NCI-H2081 (cell line): ENCODE data around the gene GNG7.
"Not testable (repeated sequence)": the region's sequence is repeated elsewhere in the genome, so short reads cannot be mapped to it uniquely, and the experiment has no call there.

ENCODE experiments used
- DNase-seq, 2 experiments: peaks; one replicate each; lab custom pipeline; 2025; lab: John Stamatoyannopoulos, UW

Gene GNG7

DNA sequence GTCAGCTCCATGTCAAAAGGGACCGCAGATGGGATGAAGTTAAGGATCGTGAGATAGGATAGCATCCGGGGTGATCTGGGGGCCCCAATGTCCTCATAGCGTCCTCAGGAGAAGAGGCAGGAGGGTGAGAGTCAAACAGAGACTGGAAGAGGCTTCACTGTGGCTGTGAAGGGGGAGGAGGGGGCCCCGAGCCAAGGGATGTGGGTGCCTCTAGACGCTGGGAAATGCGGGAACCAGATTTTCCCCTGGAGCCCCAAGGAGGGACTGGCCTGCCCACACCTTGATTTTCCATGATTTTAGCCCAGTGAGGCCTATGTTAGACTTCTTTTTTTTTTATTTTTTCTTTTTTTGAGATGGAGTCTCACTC lies 61.2 kb downstream of the GNG7 start:
- no peak for DNase-seq

DNA sequence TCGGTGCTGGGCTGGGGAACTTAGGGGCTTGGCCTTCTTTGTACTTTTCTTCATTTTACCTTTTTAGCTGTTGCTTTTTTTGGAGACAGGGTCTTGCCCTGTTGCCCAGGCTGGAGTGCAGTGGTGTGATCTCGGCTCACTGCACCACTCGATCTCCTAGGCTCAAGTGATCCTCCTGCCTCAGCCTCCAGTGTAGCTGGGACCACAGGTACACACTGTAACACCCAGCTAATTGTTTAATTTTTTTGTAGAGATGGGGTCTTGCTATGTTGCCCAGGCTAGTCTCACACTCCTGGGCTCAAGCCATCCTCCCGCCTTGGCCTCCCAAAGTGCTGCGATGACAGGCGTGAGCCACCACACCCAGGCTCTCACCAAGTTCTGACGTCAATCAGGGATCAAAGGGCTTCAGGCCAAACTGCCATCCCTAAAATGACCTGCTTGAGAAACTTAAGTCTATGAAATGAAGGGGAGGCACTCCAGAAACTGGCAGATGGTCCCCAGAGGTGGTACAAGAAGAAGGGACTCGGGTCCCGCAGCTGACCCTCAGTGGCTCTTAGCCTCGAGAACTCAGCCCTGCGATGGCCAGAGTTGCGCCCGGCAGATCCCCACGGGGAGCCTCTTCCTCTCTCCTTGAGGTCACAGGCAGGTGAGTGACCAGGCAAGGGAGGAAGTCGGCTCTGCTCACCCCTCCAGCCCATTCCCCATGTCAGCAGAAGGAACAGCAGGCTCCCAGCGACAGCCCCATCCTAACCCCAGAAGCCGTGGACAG lies 61.7 kb downstream of the GNG7 start:
- DNase-seq: no peak

DNA sequence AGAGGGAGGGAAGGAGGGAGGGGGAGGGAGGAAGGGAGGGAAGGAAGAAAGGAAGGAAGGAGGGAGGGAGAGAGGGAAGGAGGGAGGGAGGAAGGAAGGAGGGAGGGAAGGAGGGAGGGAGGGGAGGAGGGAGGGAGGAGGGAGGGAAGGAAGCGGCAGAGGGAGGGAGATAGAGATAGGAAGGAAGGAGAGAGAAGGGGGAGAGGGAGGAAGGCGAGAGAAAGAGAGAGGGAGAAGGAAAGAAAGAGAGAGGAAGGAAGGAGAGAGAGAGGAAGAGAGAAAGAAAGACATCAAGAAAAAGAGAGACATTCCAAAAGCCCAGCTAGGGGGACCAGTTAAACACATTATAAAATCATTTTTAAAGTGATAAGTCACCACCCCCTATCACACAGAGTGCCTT lies 62.5 kb downstream of the GNG7 start:
- DNase-seq: no peak

DNA sequence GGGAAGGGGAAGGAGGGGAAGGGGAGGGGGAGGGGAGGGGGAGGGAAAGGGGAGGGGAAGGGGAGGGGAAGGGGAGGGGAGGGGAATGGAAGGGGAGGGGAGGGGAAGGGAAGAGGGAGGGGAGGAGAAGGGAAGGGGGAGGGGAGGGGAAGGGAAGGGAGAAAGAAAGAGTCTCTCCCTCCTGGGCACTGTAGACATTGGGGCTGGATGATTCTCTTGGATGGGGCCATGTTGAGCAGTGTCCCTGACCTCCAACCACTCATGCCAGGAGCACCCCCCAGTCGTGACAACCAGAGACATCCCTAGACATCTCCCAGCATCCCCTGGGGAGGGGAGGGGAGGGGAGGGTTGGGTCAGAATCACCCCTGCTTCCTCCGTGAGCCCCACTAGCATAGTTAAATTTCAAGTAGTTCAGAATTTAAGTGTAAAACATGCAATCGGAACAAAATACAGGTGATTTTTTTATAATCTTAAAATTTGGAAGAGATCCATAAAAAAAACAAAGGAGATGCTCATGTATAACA lies 64.0 kb downstream of the GNG7 start:
- DNase-seq: no peak

DNA sequence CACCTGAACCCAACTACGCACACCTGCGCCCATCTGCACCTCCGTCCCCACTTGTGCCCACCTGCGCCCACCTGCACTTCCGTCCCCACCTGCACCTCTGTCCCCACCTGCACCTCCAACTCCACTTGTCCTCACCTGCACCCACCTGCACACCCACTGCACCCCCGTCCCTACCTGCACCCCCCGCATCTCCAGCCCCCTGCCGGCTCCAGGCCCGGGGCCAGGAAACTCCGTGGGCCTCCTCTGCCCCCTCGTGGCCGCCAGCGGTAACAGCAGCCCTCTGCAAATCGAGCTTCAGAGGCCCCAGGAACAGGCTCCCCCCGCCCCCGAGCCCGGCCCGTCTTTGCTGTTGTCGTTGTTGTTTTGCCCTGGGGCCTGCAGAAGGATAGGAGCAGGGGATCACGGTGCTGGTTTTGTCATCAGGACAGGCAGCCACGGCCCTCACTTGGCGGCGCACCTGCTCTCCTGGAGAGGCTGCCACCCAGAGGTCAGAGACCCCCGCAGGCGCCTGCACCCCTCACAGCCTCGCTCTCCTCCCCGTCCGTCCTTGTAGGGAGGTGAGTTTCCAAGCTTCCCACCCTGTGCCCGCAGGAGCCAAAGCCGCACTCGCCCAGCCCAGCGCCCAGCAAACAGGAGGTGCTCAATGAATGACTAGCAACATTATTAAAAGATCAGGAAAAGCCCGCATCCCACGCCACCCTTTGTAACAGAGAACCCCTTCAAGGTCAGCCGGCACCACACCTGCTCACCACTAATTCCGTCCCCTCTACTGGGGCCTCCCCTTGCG lies 65.4 kb downstream of the GNG7 start:
- DNase-seq: peak in 1 of 2 experiments; percentile 35

DNA sequence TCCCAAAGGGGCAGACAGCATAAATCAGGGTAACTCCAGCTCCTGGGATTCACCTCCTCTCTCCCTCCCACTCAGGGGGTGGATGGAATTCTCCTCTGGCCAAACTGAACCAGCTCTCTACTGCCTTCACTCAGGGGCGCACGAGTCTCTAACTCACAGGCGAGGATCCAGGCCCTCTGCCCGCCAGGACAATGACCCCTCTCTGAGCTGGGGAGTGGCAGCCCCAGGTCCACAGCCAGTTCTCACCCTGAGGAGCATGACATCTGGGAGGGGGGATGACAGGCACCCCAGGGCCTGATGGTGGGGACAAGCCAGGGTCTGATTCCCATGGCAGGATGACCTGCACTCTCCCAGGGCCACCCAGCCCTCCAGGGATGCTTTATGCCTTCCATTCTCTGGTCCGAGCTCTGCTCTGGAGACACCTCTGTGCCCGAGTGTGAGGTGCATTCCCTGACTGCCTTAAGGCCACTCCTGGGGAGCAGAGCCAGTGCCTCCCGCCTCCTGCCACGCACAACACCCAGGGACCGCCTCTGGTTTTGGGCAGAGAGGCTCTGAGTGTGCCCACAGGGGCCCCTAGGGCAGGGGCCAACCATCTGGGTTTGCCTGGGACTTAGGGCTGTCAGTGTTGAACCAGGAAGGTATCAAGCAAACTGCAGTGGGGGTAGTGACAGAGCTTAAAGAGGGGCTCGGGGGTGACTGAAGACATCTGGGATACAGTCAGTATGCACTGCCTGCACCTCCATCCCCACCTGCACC lies 66.2 kb downstream of the GNG7 start:
- DNase-seq: no peak

DNA sequence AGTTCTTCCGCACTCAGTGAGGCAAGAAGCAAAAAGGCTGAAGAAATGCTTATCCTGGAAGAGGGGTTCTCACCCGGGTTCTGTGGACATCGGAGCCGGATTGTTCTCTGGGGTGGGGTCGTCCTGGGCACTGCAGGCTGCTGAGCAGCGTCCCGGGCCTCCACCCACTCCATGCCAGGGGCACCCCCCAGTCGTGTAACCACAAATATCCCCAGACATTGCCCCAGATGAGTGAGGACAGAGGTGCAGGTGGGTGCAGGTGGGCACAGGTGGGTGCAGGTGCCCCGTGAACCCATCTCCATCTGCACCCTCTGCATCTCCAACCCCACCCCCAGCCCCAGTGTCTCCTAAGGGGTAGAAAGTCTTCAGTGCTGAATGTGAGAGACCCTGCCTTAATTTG lies 67.5 kb downstream of the GNG7 start:
- DNase-seq: no peak

DNA sequence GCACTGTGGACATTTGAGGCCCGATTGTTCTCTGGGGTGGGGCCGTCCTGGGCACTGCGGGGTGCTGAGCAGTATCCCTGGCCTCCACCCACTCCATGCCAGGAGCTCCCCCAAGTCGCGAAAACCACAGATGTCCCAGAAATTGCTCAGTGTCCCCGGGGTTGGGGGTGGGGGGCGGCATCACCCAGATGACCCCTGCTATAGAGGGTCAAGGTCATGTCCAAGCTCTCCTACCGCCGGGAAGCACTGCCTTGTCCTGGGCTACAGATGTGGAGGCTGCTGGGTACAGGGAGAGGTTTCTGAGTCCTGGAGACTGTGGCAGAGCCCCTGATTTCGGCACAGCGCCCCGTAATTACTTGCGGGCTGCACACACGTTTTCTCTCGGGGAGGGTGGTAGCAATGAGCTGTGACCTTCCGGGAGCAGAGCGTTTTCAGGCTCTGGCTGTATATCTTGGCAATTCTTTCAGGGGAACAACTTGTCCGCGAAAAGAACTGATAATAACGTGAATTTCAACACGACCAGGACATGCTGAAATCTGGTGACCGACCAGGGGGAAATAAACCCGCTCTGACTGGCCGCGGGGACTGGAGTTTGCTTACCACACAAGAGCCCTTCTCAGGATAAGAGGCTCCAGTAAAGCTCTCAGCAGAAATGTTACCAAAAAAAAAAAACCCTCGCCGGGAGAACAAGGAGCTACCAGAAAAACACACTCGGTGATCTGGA lies 68.1 kb downstream of the GNG7 start:
- DNase-seq: no peak

DNA sequence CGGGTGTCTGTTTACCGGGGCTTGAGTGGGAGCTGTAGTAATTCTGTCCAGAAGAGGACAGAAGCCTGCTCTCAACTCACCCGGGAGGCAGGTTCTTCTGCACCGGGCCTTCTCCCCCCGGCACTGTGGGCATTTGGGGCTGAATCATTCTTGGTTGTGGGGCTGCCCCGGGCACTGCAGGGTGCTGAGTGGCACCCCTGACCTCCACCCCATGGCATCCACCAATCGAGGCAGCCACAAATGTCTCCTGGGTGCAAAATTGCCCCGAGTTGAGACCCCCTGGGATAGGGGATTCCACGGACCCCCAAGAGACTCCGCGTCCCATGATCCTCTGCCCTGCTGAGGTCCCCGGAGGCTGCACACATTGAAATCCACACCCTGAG lies 68.8 kb downstream of the GNG7 start:
- no peak for DNase-seq

DNA sequence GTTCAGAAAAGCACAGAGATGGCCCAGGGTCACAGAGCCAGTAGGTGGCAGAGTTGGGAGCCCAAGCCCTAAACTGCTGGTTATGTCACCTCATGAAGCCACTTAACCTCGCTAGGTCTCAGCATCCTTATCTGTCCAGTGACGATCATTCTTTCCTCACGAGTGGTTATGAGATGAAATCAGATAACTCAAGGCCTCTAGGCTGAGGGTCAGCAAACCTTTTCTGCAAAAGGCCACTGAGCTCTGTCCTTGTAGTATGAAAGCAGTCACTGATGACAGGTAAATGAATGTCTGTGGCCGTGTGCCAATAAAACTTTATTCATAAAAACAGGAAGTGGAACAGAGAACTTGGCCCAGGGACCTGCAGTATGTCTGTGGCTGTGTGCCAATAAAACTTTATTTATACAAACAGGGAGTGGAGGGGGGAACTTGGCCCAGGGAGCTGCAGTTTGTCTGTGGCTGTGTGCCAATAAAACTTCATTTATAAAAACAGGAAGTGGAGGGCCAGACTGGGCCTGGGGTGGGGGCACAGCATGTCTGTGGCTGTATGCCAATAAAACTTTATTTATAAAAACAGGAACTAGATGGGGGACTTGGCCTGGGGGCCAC lies 71.2 kb downstream of the GNG7 start:
- DNase-seq: no peak

DNA sequence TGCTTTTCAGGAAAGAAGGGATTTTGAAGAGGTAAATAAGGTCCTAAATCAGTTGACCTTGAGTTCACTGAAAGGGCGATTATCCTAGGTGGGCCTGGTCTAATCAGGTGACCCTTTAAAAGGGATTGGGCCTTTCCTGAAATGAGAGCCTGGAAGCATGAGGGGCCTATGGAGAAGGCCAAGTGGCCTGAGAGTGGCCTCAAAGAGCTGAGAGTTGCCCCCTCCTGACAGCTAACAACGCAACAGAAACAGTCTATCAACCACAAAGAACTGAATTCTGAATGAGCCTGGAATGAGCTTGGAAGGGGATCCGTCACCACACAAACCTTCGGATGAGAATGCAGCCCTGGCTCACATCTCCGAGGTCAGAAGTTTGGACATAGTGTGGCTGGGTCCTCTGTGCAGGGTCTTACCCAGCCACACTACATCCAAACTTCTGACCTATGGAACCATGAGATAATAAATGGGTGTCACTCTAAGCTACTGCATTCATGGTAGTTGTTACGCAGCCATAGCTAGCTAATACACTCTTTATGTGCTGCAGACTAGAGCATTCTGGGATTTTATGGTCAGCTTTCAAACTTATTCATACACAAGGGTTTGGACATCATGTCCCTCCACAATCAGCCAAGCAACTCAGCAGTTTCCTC lies 72.0 kb downstream of the GNG7 start:
- DNase-seq: no peak

DNA sequence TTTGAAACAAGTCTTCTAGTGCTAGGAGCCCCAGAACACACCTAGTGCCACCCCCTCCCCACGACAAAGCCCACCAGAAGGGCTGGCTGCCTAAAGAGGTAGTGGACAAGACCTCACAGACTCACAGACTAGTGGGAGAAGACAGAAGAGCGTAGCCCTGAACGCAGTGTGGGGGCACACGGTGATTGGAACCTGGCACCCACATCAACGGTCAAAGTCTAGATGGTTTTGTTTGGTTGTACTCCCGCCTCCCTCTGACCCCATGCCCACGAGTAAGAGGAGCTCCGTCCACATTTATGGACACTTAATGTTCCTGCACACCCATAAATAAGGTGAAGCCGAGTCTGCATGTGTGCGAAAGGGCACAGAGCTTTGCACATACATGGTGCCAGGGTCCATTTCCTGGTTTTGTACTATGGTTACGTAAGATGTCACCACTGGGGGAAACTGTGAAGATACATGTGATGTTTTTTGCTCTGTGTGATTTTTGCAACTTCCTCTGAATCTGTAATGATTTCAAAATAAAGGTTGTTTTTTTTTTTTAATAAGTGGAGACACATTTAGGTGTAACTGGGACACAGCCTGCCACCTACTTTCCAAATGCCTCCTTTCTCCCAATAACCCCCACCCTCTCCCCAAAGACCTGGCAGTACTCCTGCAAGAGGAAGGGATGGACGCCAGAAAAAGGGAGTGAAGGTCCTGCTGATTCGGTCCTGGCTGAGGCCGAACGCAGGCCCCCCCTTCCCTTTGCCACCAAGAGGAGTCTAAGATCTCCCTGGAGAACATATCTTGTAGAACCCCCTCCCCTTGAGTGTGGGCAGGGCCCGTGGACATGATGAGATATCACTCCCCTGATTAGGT lies 72.8 kb downstream of the GNG7 start:
- DNase-seq: no peak

DNA sequence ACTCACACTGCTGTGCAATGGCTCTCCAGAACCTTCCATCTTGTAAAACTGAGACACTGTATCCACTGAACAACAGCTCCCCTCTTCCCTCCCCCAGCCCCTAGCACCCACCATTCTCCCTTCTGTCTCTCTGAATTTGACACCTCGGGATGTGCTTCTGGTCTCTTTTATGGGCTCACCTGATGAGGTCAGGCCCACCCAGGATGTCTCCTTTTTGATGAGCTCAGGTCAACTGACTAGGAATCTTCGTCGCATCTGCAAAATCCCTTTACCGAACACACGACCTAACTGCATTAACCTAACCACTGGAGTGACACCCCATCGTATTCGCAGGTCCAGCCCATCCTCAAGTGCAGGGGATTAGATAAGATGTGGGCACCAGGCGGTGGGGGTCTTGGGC lies 73.9 kb downstream of the GNG7 start:
- no peak for DNase-seq

DNA sequence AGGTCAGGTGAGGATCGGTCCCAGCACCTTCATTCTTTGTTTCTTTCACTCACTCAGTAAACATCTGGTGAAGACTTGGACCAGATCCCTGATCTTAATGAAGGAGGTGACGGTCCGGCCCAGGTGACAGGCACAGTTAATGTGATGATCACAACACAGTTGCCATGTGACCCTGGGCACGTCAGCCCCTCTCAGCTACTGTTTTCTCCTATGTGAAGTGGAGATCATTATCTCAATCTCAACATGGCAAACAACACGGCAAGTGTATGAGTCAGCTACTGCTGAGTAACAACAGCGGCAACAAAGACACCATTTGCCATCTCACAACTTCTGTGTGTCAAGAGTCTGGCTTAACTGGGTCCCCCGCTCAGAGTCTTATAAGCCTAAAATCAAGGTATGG lies 74.6 kb downstream of the GNG7 start:
- no peak for DNase-seq

DNA sequence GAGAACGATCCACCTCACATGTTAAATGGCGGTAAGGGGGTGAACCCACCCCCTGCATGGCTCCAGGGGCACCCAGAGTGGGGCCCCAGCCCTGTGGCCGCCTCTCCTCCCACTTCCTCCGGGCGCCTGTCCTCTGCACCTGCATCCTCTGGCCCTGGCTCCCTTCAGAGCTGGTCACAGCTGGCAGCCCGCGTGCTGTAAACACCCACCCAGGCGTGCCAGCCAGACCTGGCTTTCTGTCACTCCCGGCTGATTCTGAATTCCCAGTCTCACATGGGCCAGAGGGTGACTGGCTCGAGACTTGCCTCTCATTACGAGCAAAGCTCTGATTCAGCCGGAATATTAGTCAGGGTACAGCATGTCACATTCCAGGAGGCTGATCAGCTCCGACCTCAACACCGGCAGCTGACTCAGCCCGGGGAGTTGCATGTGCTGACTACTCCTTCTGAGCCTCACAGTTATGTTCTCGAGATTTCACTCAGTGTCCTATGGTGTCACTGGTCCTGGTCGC lies 75.1 kb downstream of the GNG7 start:
- peak; percentile 26 to 36 for DNase-seq

DNA sequence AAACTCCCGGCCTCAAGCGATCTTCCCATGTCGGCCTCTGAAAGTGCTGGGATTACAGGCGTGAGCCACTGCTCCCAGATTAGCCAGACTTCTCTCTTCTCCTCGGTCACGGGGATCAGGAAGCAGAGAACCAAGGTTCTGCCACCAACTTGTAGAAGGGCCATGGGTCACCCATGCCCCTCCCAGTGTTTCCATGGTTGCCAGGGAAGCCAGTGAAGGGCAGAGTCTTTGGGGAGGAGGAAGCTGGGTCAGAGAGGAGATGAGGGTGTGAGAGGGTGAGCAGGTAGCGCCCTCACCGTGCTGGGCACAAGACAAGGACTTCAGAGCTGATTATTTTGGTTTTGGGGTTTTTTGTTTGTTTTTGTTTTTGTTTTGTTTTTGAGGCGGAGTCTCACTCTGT lies 77.1 kb downstream of the GNG7 start:
- no peak for DNase-seq

DNA sequence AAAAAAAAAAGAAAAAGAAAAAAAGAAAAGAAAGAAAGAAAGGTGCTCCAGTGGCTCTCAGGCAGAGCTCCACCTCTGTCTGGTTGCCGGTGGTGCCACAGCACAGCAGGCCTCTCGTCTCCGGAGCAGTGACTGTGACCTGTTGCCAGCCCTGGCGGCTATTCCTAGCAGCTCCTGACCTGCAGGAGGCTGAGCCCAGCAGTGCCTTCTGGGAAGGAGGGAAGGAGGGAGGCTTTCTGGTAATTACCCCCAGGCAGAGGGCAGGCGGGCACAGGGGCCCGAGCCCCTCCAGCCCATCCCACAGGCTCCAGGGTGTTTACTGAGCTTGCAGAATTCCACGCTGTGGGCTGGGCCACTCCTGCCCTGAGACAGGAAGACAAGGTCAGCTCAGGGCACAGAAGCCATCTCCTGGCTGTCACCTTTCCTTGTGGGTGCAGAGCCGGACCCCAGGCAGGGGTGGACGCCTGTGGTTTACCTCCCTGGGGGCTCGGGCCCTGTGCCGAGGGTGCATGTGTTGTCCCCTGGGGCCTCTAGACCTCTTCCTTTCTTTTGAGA lies 77.9 kb downstream of the GNG7 start:
- DNase-seq: no peak

DNA sequence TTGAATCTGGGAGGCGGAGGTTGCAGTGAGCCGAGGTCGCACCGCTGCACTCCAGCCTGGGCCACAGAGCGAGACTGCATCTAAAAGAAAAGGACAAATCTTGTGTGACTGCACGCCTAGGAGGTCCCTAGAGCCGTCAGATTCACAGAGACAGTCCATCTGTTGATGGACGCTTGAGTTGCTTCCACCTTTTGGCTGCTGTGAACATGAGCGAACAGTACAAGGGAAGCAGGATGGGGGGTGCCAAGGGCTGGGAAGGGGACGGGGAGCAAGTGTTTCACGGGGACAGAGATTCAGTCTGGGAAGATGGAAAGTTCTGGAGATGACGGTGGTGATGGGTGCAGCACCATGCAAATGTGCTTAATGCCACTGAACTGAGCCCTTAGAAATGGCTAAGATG lies 78.7 kb downstream of the GNG7 start:
- no peak for DNase-seq

DNA sequence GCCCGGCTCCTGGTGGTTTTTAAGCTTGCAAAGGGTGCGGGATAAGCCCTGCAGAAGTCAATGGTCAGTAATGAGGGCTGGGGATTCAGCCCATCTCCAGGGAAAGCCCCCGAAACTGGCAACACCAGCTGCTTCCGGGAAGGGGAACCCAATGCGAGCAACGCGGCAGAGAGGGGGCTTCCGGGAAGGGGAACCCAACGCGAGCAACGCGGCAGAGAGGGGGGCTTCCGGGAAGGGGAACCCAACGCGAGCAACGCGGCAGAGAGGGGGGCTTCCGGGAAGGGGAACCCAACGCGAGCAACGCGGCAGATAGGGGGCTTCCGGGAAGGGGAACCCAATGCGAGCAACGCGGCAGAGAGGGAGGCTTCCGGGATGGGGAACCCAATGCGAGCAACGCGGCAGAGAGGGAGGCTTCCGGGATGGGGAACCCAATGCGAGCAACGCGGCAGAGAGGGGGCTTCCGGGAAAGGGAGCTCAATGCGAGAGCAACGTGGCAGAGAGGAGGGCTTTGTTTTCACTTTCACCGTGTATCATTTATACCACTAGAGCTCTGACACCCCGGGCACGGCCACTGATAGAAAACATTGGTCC lies 80.0 kb downstream of the GNG7 start:
- not testable (repeated sequence) for DNase-seq
